ENCODE results near the gene ANK2. TPM values are rescaled to one million over a fixed set of nuclear protein-coding genes. Genes with fewer than 3 reads are reported as not detected.

Gene ANK2
- total RNA-seq, 1 experiment from 2014 or later, result 5.6 TPM

DNA sequence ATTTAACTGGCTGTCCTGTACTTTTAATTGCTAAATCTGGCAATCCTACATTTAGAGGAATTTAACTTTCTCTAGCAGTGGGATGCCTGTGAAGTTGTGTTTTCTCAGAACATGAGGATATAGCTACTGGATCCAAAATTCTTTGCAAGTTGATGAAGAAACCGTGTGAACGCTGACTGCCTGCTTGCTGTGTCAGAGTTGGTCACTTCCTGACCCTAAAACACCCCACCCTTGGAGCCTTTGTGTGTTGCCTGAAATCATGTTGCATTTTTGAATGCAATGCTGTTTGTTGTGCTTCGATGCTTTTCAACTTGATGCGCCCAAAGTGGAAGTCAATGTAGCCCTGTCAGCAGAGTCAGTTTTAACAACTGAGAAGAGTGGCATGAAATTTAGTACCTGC lies 211.2 kb downstream of the ANK2 start:
- Histone ChIP-seq H3K79me2 (ENCODE audit: insufficient read depth, low read length) (no peaks in the 10 kb centered on the region), H2AFZ (ENCODE audit: low read depth, low read length, poor library complexity, severe bottlenecking) (no peak overlapping the region), H3K9ac (ENCODE audit: low read length) (no peak overlapping the region), H3K9me2 (ENCODE audit: insufficient read depth) (no peaks in the 10 kb centered on the region), H3K4me2 (ENCODE audit: low read length) (no peak overlapping the region), H3K27ac (ENCODE audit: low read depth, low read length) (no peak overlapping the region), H3K4me3 (replicated peaks in 1 of 2; ENCODE audit: low read depth in 1 of 2, low read length in 2 of 2) (no peak overlapping the region), H4K20me1 (ENCODE audit: insufficient read depth) (no peaks in the 10 kb centered on the region), H3K9me3 (ENCODE audit: control insufficient read depth in 1 of 2, insufficient read depth in 1 of 2, low read depth in 1 of 2, low read length in 2 of 2) (no peaks in the 10 kb centered on the region), H3K4me1 (ENCODE audit: control insufficient read depth in 1 of 2, insufficient read depth in 2 of 2, low read length in 2 of 2) (no peaks in the 10 kb centered on the region), H3K36me3 (ENCODE audit: control insufficient read depth in 1 of 2, insufficient read depth in 2 of 2, low read length in 2 of 2) (no peaks in the 10 kb centered on the region), H3K27me3 (ENCODE audit: insufficient read depth, low read length) (no peaks in the 10 kb centered on the region)
- ChIA-PET CTCF (no interaction called here), POLR2A (no interaction called here), RAD21 (ENCODE audit: low non-redundant PET in 1 of 2, low total read pairs in 2 of 2, uncharacterized antibody in 2 of 2, unreplicated experiment in 2 of 2) (no interaction called here)
- no TSS peak for BruUV-seq (replicated peaks)
- TF ChIP-seq YY1 (IDR thresholded peaks at IDR 0.05; ENCODE audit: extremely low read depth, insufficient replicate concordance, low read depth, low read length) (no peak), SIN3A (IDR thresholded peaks at IDR 0.05; ENCODE audit: low read depth) (no peak), RAD21 (IDR thresholded peaks at IDR 0.05; ENCODE audit: low read depth) (no peak), SP1 (IDR thresholded peaks at IDR 0.05; ENCODE audit: low read depth) (no peak), EZH2 (IDR thresholded peaks at IDR 0.05) (no peak), POLR2A (IDR thresholded peaks at IDR 0.05; ENCODE audit: borderline replicate concordance, extremely low read depth, insufficient read depth, insufficient read length) (no peak), ELF1 (IDR thresholded peaks at IDR 0.05; ENCODE audit: borderline replicate concordance, low read depth) (no peak), SRF (IDR thresholded peaks at IDR 0.05; ENCODE audit: low read depth) (no peak), POLR2AphosphoS5 (IDR thresholded peaks at IDR 0.05; ENCODE audit: low read depth, low read length) (no peak), TCF7L2 (IDR thresholded peaks at IDR 0.05; ENCODE audit: borderline replicate concordance, extremely low read depth, insufficient read depth, insufficient read length) (no peak), EZH2phosphoT487 (IDR thresholded peaks at IDR 0.05; ENCODE audit: borderline replicate concordance) (no peak)
- TF ChIP-seq, protein P1, sequence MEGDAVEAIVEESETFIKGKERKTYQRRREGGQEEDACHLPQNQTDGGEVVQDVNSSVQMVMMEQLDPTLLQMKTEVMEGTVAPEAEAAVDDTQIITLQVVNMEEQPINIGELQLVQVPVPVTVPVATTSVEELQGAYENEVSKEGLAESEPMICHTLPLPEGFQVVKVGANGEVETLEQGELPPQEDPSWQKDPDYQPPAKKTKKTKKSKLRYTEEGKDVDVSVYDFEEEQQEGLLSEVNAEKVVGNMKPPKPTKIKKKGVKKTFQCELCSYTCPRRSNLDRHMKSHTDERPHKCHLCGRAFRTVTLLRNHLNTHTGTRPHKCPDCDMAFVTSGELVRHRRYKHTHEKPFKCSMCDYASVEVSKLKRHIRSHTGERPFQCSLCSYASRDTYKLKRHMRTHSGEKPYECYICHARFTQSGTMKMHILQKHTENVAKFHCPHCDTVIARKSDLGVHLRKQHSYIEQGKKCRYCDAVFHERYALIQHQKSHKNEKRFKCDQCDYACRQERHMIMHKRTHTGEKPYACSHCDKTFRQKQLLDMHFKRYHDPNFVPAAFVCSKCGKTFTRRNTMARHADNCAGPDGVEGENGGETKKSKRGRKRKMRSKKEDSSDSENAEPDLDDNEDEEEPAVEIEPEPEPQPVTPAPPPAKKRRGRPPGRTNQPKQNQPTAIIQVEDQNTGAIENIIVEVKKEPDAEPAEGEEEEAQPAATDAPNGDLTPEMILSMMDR (IDR thresholded peaks at IDR 0.05 in 2 of 3, conservative IDR thresholded peaks at IDR 0.05 in 1 of 3; ENCODE audit: borderline replicate concordance in 1 of 3, insufficient read depth in 1 of 3, low read depth in 2 of 3, low read length in 2 of 3), result no peak
- TF ChIP-seq, protein P2, sequence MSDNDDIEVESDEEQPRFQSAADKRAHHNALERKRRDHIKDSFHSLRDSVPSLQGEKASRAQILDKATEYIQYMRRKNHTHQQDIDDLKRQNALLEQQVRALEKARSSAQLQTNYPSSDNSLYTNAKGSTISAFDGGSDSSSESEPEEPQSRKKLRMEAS (IDR thresholded peaks at IDR 0.05), result no peak
- TF ChIP-seq, protein P3, sequence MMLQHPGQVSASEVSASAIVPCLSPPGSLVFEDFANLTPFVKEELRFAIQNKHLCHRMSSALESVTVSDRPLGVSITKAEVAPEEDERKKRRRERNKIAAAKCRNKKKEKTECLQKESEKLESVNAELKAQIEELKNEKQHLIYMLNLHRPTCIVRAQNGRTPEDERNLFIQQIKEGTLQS (IDR thresholded peaks at IDR 0.05), result no peak
- DNase-seq (ENCODE audit: low read depth, low spot score) (no peak), ATAC-seq (no peak)
- intact Hi-C loops (cut with micrococcal nuclease), result no loop called here
